ENCODE data around the gene IGF1R. TPM values are rescaled to one million over a fixed set of nuclear protein-coding genes. Genes with fewer than 3 reads are reported as not detected.
A peak's percentile ranks its signal among the peaks of the same experiment; 100 is the strongest.

Gene IGF1R
- total and polyA plus RNA-seq, 2 of the 13 experiments (the other 11 are each of a cell fraction or from before 2014, with no cell fraction given) = 15.9 to 18.4 TPM

DNA sequence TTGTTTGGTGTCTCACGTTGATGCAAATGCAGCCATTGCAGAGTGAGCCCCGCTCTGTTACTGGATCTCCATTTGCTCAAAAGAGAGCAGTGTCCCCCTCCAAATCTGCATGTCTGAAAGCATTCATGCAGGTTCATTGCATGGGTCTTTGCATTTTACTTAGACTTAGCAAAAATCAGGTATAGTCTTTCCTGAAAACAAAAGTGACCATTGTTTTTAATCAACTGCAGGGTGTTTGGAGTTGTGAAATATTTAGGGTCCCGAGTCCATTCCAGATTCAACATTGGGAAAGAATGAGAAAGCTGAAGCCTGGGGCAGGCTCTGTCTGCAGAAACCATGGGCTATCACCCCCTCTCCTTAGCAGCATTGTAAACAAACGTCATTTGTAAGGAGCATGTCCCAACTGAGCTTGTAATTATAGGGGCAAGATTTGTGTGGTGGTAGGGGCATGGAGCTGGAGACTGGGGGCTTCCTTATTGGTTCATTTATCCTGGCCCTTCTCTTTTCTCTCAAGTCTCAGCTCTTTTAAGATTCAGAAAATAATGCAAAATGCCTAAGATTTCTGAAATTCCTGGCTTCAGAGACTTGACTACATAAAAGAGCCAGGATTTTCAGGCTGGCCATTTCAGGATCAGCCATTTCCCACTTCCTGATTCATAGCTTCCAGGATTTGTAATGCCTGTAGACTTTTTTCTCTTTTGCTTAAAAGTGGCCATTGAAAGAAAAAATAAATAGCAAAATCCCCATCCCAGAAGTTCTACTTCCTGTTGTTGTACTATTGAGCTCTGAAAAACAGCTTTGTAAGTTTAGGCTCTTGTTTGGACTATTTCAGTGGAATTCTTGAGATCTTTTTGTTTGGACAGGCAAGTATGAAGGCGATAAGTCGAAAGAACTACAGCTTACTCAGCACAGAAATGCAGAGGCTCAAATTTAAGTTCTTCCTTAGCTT, 23.0 kb downstream of the IGF1R start (continued):
- TF ChIP-seq PCBP2 (optimal IDR thresholded peaks at IDR 0.05; ENCODE audit: low read depth, low read length, poor library complexity, severe bottlenecking) (no peak), ZNF281 (CRISPR knock-in tag; IDR thresholded peaks at IDR 0.05; ENCODE audit: borderline replicate concordance) (peak; percentile 61; the same call in 1 of the 2 replicates), ZNF367 (CRISPR knock-in tag; IDR thresholded peaks at IDR 0.05; ENCODE audit: borderline replicate concordance) (no peak), ZNF30 (CRISPR knock-in tag; IDR thresholded peaks at IDR 0.05) (no peak), MIXL1 (CRISPR knock-in tag; IDR thresholded peaks at IDR 0.05) (peak; percentile 28; the same call in 1 of the 2 replicates), ZNF317 (CRISPR knock-in tag; IDR thresholded peaks at IDR 0.05) (0 out of 2 replicates have a peak, but pooled peaks have one; percentile 40), KLF16 (CRISPR knock-in tag; IDR thresholded peaks at IDR 0.05) (peak in 1 of 2 experiments; percentile 66; a peak in 1 of 4 replicates), SIN3A (IDR thresholded peaks at IDR 0.05; ENCODE audit: borderline replicate concordance, low read depth, low read length) (0 out of 2 replicates have a peak, but pooled peaks have one; percentile 35), SRY (CRISPR knock-in tag; IDR thresholded peaks at IDR 0.05) (no peak), MYPOP (CRISPR knock-in tag; IDR thresholded peaks at IDR 0.05) (peak; percentile 53; the same call in 1 of the 2 replicates), ZBED4 (CRISPR knock-in tag; IDR thresholded peaks at IDR 0.05; ENCODE audit: borderline replicate concordance) (no peak), EED (CRISPR knock-in tag; IDR thresholded peaks at IDR 0.05) (no peak), MEF2D (CRISPR knock-in tag; IDR thresholded peaks at IDR 0.05) (0 out of 2 replicates have a peak, but pooled peaks have one; percentile 10), ZNF263 (CRISPR knock-in tag; IDR thresholded peaks at IDR 0.05) (no peak), NCOR1 (IDR thresholded peaks at IDR 0.05; ENCODE audit: borderline replicate concordance, low read length) (peak; percentile 97), GTF3A (CRISPR knock-in tag; conservative IDR thresholded peaks at IDR 0.05) (no peak)
- TF ChIP-seq, protein P1, sequence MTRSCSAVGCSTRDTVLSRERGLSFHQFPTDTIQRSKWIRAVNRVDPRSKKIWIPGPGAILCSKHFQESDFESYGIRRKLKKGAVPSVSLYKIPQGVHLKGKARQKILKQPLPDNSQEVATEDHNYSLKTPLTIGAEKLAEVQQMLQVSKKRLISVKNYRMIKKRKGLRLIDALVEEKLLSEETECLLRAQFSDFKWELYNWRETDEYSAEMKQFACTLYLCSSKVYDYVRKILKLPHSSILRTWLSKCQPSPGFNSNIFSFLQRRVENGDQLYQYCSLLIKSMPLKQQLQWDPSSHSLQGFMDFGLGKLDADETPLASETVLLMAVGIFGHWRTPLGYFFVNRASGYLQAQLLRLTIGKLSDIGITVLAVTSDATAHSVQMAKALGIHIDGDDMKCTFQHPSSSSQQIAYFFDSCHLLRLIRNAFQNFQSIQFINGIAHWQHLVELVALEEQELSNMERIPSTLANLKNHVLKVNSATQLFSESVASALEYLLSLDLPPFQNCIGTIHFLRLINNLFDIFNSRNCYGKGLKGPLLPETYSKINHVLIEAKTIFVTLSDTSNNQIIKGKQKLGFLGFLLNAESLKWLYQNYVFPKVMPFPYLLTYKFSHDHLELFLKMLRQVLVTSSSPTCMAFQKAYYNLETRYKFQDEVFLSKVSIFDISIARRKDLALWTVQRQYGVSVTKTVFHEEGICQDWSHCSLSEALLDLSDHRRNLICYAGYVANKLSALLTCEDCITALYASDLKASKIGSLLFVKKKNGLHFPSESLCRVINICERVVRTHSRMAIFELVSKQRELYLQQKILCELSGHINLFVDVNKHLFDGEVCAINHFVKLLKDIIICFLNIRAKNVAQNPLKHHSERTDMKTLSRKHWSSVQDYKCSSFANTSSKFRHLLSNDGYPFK (CRISPR knock-in tag; IDR thresholded peaks at IDR 0.05; ENCODE audit: borderline replicate concordance) = no peak
